ENCODE results near the gene PLCB1. TPM values are rescaled to one million over a fixed set of nuclear protein-coding genes. Genes with fewer than 3 reads are reported as not detected.

Gene PLCB1
- total and polyA plus RNA-seq, 3 experiments from 2014 or later, result 8.5 to 9.9 (median 8.8) TPM

DNA sequence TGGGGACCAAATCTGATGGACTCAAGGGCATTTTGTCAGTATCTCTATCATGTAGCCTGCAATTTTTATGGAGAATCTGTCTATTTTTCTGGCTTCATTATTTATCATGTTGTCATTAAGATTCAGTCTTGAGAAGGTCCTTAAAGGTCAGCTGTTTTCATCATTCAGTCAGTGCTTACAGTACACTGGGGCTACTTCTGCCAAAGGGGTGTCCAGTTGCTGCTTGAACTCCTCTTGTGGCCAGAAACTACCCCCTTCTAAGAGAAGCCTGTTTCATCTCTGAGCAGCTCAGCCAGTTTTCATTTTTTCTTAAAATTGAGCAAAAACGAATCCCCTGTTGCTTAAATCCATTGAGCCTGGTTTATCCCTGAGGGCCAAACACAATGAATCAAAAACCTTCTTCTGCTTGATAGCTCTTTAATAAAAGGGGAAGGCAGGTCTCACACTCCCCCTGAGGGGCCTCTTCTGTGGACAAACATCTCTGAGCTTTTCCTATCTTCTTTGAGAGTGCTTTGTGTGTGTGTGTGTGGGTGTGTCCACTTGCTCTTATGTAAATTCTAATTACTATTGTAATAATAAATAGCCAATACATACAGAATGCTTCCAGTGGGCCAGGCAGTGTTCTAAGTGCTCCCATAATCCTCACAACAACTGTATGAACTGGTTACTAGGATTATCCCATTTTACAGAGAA lies 172.2 kb downstream of the PLCB1 start:
- no peak overlapping the region for H3K4me3 ChIP-seq (ENCODE audit: low read length)
- no peak overlapping the region for H3K27ac ChIP-seq (ENCODE audit: low read depth, low read length)
- POLR2A ChIA-PET, result no interaction called here
- Mint-ChIP-seq H3K4me1 (peaks cover 10 to 12% (median 12%) of the 10 kb centered on the region in 3 donors), H3K27ac (peak overlapping the region in 1 of 8 donors; percentile 58), H3K27me3 (no peaks in the 10 kb centered on the region), H3K36me3 (no peaks in the 10 kb centered on the region), H3K9me3 (no peaks in the 10 kb centered on the region), H3K4me3 (no peak overlapping the region)
- DNase-seq, result no peak
- peaks cover 8% of the 10 kb centered on the region for H3K4me1 ChIP-seq (ENCODE audit: insufficient read depth, low read length)
- H3K27me3 ChIP-seq (ENCODE audit: insufficient read depth, low read length, poor library complexity, severe bottlenecking), result no peaks in the 10 kb centered on the region
- no peaks in the 10 kb centered on the region for H3K9me3 ChIP-seq (ENCODE audit: low read length)
- CTCF ChIA-PET, result interaction anchor here (0.9 to 1.0 kb wide), 2 partner anchors 173 to 260 kb away, joined by 3 read pairs; no protein-coding TSS in a partner anchor
- H3K36me3 ChIP-seq (ENCODE audit: insufficient read depth, low read length), result no peaks in the 10 kb centered on the region

DNA sequence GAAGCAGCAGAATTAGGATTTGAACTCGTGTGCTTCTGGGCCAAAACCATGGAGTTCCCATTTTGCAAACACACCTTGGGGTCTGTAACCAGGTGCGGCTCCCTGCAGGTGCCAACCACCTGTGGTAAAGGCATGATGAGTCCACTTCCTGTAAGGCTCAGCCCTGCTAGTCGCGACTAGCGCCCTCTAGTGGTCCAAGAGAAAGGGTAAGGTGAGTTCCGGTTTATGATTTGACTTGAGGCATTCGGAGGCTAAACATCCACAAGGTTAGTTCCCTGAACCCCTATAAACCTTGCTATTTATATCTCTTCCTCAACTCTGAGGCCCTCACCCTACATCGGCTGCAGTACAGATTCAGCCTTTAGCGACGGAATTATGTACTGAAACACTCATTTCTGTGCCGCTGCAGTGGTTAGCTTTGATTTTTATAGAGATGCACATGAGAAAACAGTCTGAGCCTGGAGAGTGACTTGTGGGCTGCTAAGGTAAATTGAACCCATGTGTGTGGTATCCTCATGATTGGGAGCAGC lies 173.4 kb downstream of the PLCB1 start:
- peak overlapping the region in 5 of 8 donors; percentile 1 to 62 (median 26) for H3K27ac Mint-ChIP-seq
- POLR2A ChIA-PET, result no interaction called here
- no peaks in the 10 kb centered on the region for H3K9me3 Mint-ChIP-seq
- no peaks in the 10 kb centered on the region for H3K27me3 ChIP-seq (ENCODE audit: insufficient read depth, low read length, poor library complexity, severe bottlenecking)
- no peak overlapping the region for H3K4me3 ChIP-seq (ENCODE audit: low read length)
- DNase-seq, result peak; percentile 55 to 85 (median 68)
- no peaks in the 10 kb centered on the region for H3K36me3 ChIP-seq (ENCODE audit: insufficient read depth, low read length)
- H3K27me3 Mint-ChIP-seq, result no peaks in the 10 kb centered on the region
- H3K4me3 Mint-ChIP-seq, result peak overlapping the region in 2 of 7 donors; percentile 19 to 30
- no peaks in the 10 kb centered on the region for H3K36me3 Mint-ChIP-seq
- H3K4me1 Mint-ChIP-seq, result peaks cover 10 to 12% (median 12%) of the 10 kb centered on the region in 3 donors
- CTCF ChIA-PET, result interaction anchor here (0.9 to 2.8 kb wide), 5 partner anchors 8 to 262 kb away, joined by 3 to 13 read pairs (median 7); partner anchors contain the start of gene PLCB1
- peaks cover 8% of the 10 kb centered on the region for H3K4me1 ChIP-seq (ENCODE audit: insufficient read depth, low read length)
- H3K9me3 ChIP-seq (ENCODE audit: low read length), result no peaks in the 10 kb centered on the region
- no peak overlapping the region for H3K27ac ChIP-seq (ENCODE audit: low read depth, low read length)

DNA sequence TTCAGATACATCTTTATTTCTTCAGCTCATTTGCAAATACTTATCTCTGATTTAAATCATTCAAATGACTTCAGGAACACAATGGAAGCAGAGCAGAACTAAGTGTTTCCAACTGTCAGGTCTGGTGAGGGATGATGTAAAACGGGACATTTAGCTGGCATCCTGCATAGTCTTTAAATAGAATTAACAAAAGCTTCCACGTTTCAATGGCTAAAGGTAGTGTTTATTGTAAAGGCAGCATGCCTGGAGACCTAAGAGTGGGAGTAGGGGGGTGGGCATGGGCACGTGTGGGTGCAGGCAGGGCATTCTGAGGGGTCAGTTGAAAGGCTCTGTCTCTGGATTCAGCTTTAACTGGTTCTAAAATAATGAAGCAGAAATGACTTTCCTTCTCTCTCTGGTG lies 174.9 kb downstream of the PLCB1 start:
- CTCF ChIA-PET, result interaction anchor here (1.1 to 2.8 kb wide), 4 partner anchors 11 to 414 kb away, joined by 4 to 13 read pairs (median 10); partner anchors contain the start of gene PLCB1

DNA sequence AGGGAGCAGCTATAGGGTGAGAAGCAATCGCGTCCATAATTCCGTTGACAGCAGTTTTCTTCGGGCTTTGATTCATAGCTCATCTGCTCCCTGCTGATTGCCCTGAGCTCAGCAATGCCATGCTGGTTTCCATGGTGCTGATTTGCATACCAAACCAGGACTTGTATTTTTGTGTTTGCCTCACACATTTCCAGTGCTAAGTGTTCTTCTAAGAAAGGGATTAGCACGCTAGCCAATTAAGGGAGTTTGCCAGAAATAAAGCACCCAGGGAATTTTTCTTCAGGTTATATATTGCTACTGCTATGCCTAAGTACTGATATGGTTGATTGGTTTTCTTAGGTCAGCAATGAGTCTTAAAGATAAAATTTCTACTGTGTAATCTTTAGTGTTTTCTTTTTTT lies 177.6 kb downstream of the PLCB1 start:
- no peak overlapping the region for H3K4me3 ChIP-seq (ENCODE audit: low read length)
- peaks cover 0 to 3% of the 10 kb centered on the region in 2 donors for H3K27me3 Mint-ChIP-seq
- ChIA-PET POLR2A (no interaction called here), CTCF (interaction anchor here (1.7 kb wide), 1 partner anchor 178 kb away, joined by 3 read pairs; the partner anchor contains the start of gene PLCB1)
- no peaks in the 10 kb centered on the region for H3K36me3 ChIP-seq (ENCODE audit: insufficient read depth, low read length)
- no peaks in the 10 kb centered on the region for H3K36me3 Mint-ChIP-seq
- DNase-seq, result no peak
- H3K27ac Mint-ChIP-seq, result no peak overlapping the region
- H3K27ac ChIP-seq (ENCODE audit: low read depth, low read length), result no peak overlapping the region
- no peak overlapping the region for H3K4me3 Mint-ChIP-seq
- H3K4me1 Mint-ChIP-seq, result peaks cover 10 to 11% (median 11%) of the 10 kb centered on the region in 3 donors
- no peaks in the 10 kb centered on the region for H3K27me3 ChIP-seq (ENCODE audit: insufficient read depth, low read length, poor library complexity, severe bottlenecking)
- no peaks in the 10 kb centered on the region for H3K9me3 Mint-ChIP-seq
- no peaks in the 10 kb centered on the region for H3K9me3 ChIP-seq (ENCODE audit: low read length)
- peaks cover 8% of the 10 kb centered on the region for H3K4me1 ChIP-seq (ENCODE audit: insufficient read depth, low read length)

More for the DNA sequence above, 174.9 kb downstream of the PLCB1 start:
- Histone ChIP-seq H3K27ac (ENCODE audit: low read depth, low read length) (no peak overlapping the region), H3K4me3 (ENCODE audit: low read length) (no peak overlapping the region), H3K36me3 (ENCODE audit: insufficient read depth, low read length) (no peaks in the 10 kb centered on the region), H3K27me3 (ENCODE audit: insufficient read depth, low read length, poor library complexity, severe bottlenecking) (no peaks in the 10 kb centered on the region), H3K4me1 (ENCODE audit: insufficient read depth, low read length) (peaks cover 8% of the 10 kb centered on the region), H3K9me3 (ENCODE audit: low read length) (no peaks in the 10 kb centered on the region)
- H3K27ac Mint-ChIP-seq, result peak overlapping the region in 1 of 8 donors; percentile 46
- DNase-seq, result no peak
- no peak overlapping the region for H3K4me3 Mint-ChIP-seq
- POLR2A ChIA-PET, result no interaction called here
- peaks cover 0 to 2% of the 10 kb centered on the region in 2 donors for H3K27me3 Mint-ChIP-seq
- H3K36me3 Mint-ChIP-seq, result no peaks in the 10 kb centered on the region
- peaks cover 10 to 12% (median 12%) of the 10 kb centered on the region in 3 donors for H3K4me1 Mint-ChIP-seq
- H3K9me3 Mint-ChIP-seq, result no peaks in the 10 kb centered on the region

DNA sequence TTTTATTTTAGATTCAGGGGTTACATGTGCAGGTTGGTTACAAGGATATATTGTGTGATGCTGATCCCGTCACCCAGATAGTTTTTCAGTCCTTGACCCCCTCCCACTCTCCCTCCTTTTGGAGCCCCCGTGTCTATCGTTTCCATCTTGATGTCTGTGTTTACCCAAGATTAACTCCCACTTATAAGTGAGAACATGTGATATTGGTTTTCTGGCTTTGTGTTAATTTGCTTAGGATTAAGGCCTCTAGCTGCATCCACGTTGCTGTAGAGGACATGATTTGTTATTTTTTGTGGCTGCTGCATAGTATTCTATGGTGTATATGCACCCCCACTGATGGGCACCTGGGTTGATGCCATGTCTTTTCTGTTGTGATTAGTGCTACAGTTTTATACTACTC lies 178.6 kb downstream of the PLCB1 start:
- ChIA-PET POLR2A (no interaction called here), CTCF (interaction anchor here (1.7 kb wide), 1 partner anchor 179 kb away, joined by 3 read pairs; the partner anchor contains the start of gene PLCB1)
- Mint-ChIP-seq H3K4me3 (no peak overlapping the region), H3K36me3 (no peaks in the 10 kb centered on the region), H3K9me3 (no peaks in the 10 kb centered on the region), H3K4me1 (peaks cover 2 to 4% (median 2%) of the 10 kb centered on the region in 3 donors), H3K27ac (no peak overlapping the region), H3K27me3 (peaks cover 0 to 3% of the 10 kb centered on the region in 2 donors)
- no peak for DNase-seq
- no peaks in the 10 kb centered on the region for H3K36me3 ChIP-seq (ENCODE audit: insufficient read depth, low read length)
- no peaks in the 10 kb centered on the region for H3K27me3 ChIP-seq (ENCODE audit: insufficient read depth, low read length, poor library complexity, severe bottlenecking)
- H3K4me3 ChIP-seq (ENCODE audit: low read length), result no peak overlapping the region
- no peaks in the 10 kb centered on the region for H3K4me1 ChIP-seq (ENCODE audit: insufficient read depth, low read length)
- H3K9me3 ChIP-seq (ENCODE audit: low read length), result no peaks in the 10 kb centered on the region
- no peak overlapping the region for H3K27ac ChIP-seq (ENCODE audit: low read depth, low read length)

DNA sequence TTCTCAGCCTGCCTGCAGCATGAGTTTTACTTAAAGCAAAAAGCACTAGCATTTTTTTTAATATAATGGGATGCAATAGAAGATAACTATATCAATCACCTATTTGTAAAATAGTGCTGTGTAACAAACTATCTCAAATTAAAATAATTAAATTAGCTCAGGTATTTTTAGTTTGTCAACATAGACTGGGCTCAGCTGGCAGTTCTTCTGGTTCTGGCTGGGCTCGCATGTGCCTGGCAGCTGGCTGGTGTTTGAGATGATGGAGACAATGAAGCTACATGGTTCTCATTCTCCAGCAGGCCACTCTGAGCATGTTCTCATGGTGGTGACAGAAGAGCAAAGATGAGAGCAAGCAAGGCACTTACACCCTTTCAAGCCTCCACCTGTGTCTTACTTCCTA lies 181.0 kb downstream of the PLCB1 start:
- H3K4me3 Mint-ChIP-seq, result no peak overlapping the region
- Histone ChIP-seq H3K27me3 (ENCODE audit: insufficient read depth, low read length, poor library complexity, severe bottlenecking) (no peaks in the 10 kb centered on the region), H3K36me3 (ENCODE audit: insufficient read depth, low read length) (no peaks in the 10 kb centered on the region), H3K27ac (ENCODE audit: low read depth, low read length) (no peak overlapping the region), H3K4me3 (ENCODE audit: low read length) (no peak overlapping the region), H3K4me1 (ENCODE audit: insufficient read depth, low read length) (no peaks in the 10 kb centered on the region), H3K9me3 (ENCODE audit: low read length) (no peaks in the 10 kb centered on the region)
- H3K4me1 Mint-ChIP-seq, result peaks cover 0 to 3% (median 0%) of the 10 kb centered on the region in 3 donors
- H3K9me3 Mint-ChIP-seq, result no peaks in the 10 kb centered on the region
- ChIA-PET CTCF (interaction anchor here (1.8 kb wide), 1 partner anchor 182 kb away, joined by 7 read pairs; no protein-coding TSS in a partner anchor), POLR2A (no interaction called here)
- no peak overlapping the region for H3K27ac Mint-ChIP-seq
- peaks cover 0 to 4% of the 10 kb centered on the region in 2 donors for H3K27me3 Mint-ChIP-seq
- no peak for DNase-seq
- H3K36me3 Mint-ChIP-seq, result no peaks in the 10 kb centered on the region

DNA sequence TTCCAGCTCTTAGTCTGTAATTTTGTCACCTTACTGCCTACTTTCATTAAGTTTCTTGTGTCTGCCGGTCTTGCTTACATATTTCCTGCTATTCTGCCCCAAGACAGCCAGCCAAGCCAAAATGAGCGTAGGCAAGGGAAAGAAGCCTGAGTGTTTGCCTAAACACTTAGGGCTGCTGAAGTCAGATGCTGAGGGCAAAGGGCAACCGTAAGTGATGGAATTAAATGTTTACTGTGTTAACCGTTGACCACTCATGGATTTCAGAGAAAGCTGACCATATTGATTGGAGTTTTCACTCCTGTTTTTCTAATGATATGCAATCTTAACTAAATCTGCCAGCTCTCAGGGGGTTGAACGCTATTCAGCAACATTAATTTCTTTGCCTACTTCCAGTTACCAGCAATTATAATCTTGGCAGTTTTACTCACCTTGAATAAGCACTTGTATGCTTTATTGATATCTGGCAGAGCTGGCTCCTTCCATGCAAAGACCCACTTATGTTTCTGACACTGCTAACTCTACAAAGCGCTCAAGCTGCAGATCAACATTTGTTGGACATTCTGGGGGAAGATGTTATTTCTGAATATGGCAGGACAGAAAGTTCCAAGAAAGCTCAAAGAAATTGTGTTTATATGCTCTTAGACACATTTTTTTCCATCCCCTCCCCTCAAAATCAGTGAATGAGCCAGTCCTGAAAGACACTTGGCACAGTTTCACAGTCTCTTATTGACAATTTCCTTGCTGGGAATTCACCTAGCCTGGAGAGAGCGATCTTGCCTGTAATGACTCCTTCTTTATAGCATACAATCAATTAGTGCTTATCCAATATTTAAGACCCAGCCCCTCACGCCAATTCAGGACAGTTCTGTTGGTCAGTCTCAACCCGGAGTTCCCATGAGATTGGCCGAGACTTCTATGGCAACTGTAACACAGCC lies 183.8 kb downstream of the PLCB1 start:
- ChIA-PET CTCF (no interaction called here), POLR2A (no interaction called here)
- Mint-ChIP-seq H3K9me3 (no peaks in the 10 kb centered on the region), H3K27me3 (peaks cover 0 to 4% of the 10 kb centered on the region in 2 donors), H3K36me3 (no peaks in the 10 kb centered on the region), H3K4me1 (peaks cover 0 to 3% (median 0%) of the 10 kb centered on the region in 3 donors), H3K27ac (no peak overlapping the region), H3K4me3 (no peak overlapping the region)
- no peak for DNase-seq
- Histone ChIP-seq H3K27ac (ENCODE audit: low read depth, low read length) (no peak overlapping the region), H3K9me3 (ENCODE audit: low read length) (no peaks in the 10 kb centered on the region), H3K4me3 (ENCODE audit: low read length) (no peak overlapping the region), H3K36me3 (ENCODE audit: insufficient read depth, low read length) (no peaks in the 10 kb centered on the region), H3K27me3 (ENCODE audit: insufficient read depth, low read length, poor library complexity, severe bottlenecking) (no peaks in the 10 kb centered on the region), H3K4me1 (ENCODE audit: insufficient read depth, low read length) (no peaks in the 10 kb centered on the region)
